NCI-H446 (cell line): ENCODE measurements around the gene SEPTIN7.

ENCODE experiments used
- DNase-seq, 2 experiments: peaks; one replicate each; lab custom pipeline; 2025; lab: John Stamatoyannopoulos, UW

SEPTIN7 gene

GRCh38 chr7:35839860-35840854, 39.3 kb downstream of the SEPTIN7 start:
- no peak for DNase-seq

GRCh38 chr7:35846816-35847412, 46.1 kb downstream of the SEPTIN7 start:
- no peak for DNase-seq

GRCh38 chr7:35848725-35849124, 47.9 kb downstream of the SEPTIN7 start:
- DNase-seq: no peak

GRCh38 chr7:35849158-35849831, 48.4 kb downstream of the SEPTIN7 start:
- peak in 1 of 2 experiments; percentile 16 for DNase-seq

- no peak for DNase-seq
Measured at GRCh38 chr7:35849954-35850353, 49.1 kb downstream of the SEPTIN7 start.
